HG03039 (cell line): ENCODE results near the gene CCDC187.

Source experiments
- ATAC-seq: cut with Tn5 transposase; IDR thresholded peaks from one replicate; pipeline ENCODE4 v1.9.1; 2021; ENCODE audit warnings: mild to moderate bottlenecking, moderate library complexity; ENCODE audit not compliant: unreplicated experiment

Gene CCDC187

GRCh38 chr9:136313111-136314055, 9.5 kb upstream of the CCDC187 start:
- ATAC-seq: no peak

DNA sequence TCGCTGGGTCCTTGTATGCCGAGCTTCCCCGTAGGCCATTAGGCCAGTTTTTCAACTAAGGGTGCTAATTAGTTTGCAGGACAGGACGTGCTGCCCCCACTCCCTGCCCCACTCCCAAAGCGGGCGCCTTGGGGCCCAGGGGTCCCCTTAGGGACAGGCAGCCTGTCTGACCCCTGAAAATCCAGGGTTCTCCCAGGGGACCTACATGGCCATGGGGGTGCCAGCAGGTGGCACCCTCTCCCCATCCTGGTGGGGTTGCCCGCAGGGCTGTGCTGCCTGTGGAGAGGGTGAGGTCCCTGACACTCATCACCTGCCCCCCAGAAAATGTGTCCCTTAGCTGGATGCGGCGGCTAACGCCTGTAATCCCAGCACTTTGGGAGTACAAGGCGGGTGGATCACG, 8.5 kb upstream of the CCDC187 start:
- ATAC-seq: no peak

- ATAC-seq: no peak
These were observed 8.1 kb upstream of the CCDC187 start for GRCh38 chr9:136312009-136312375.

DNA sequence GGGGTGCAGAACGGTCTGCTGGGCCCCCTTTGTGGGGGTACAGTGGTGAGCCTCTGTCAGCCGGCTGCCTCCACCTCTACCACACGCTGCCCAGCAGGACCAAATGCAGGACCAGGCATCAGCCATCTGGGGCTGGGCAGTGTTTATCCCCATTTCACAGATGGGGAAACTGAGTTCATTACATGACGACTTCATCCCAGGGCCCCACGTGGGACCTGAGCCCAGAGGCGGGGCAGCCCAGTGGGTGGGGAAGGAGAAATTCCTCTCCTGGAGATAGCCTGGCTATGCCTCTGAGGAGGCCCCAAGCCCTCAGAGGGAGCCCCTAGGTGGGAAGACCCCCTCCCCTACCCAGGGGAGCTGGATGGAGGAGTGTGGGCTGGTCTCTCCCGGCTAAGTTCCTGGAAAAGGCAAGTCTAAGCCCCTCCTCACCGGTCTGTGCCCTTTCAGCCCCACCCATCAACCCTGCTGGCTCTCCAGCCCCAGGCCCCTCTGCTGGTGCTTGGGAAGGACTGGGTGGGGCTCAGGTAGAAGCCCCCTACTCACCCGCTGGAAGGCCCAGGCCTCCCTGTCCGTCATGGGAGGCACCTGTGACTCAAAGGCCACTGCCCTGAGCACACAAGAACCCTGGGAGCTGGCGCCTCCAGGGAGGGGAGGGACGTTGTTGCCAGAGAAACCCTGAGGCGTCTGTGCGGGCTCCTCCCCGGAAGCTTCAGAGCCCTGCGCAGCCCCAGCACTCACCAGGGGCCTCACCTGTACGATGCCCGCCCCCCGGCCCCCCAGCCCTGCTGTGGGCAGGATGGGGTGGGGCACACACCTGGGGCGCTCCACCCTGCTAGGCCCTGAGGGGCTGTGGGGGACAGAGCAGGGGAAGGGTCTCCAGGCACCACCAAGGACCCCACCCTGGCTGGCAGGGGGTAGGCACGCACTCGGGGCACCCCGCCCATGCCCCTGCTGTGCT, 7.4 kb upstream of the CCDC187 start:
- no peak for ATAC-seq

GRCh38 chr9:136310273-136311030, 6.6 kb upstream of the CCDC187 start:
- no peak for ATAC-seq

DNA sequence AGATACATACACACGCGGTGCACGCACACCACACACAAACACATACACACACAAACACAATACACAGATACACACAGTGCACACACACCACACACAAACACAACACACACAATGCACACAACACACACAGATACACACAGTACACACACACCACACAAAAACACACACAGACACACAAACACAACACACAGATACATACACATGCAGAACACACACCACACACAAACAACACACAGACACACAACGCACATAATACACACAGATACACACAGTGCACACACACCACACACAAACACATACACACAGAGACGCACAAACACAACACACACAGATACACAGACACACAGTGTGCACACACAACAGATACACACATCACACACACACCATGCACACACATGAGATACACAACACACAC, 5.9 kb upstream of the CCDC187 start:
- no peak for ATAC-seq

DNA sequence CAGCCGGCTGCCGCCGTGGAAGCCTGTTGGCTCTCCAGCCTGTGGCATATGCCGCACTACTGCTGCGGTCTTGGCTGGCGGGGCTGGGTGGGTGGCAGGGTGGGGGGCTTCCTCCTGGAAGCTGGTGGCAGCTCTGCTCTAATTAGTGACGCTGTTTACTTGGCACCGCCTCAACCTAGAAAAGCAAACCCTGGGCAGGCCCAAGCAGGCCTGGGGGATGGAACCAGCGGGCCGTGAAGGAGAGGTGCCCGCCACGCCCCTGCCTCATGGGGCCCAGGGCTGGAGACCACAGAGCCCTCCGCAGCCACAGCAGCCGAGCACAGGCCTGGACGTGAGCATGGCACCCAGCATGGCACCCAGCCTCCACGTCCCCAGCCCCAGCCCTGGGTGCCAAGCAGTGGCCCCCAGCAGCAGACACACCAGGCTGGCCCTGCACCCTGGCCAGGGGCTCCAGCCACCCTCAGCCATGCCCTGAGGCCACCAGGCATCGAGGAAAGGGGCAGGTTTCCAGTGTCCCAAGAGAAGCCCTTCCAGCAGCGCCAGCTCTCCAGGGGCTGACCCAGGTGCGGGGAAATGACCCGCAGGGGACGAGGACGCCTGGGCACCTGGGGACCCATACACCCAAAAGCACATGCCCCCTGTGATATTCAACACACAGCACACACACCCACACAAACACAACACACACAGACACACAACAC, 5.4 kb upstream of the CCDC187 start:
- no peak for ATAC-seq

DNA sequence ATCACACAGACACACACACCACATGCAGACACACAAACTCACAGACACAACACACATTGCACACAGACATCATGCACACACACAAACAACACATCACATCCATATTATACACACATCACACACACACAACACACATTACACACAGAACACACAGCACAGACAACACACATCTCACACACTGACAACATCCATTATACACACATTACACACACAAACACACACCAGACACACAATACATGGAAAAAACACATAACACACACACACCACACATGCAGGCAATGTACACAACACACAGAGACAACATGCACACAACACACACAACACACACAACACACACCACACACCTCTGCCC, 4.8 kb upstream of the CCDC187 start:
- ATAC-seq: no peak

GRCh38 chr9:136308006-136308701, 4.3 kb upstream of the CCDC187 start:
- ATAC-seq: no peak

DNA sequence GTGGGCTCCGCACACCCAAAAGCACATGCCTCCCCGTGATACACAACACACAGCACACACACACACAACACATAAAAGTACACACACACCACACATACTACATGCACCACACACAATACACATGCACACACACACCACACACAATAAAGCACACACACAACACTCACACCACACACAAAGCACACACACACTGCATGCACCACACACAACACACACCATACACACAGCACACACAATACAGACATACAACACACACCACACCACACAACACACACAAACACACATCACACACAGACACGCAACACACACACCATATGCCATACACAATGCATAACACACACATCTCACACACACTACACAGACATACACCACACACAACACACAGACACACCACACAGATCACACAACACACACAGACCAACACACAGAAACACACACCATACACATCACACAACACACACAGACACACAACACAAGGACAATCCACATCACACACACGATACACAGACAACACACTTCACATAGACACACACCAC, 3.4 kb upstream of the CCDC187 start:
- ATAC-seq: no peak

GRCh38 chr9:136306211-136307208, 2.6 kb upstream of the CCDC187 start:
- no peak for ATAC-seq

DNA sequence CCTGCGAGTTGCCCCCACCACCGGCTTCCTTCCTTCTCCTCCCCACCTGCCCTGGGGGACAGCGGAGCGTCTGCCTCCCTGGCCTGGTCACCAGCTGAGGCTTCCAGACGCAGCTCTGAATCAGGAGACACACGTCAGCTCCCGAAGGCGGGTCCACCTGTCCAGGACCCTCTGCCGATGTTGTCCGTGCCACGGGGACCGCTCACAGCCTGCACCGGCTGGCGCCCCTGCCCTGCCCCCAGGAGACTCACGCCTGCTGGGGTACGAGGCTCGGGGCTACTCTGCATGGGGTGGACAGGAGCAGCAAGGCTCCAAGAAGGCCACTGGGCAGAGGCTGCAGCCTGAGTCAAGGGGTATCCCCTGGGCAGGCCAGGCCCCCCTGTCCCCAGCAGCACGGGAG, 1.9 kb upstream of the CCDC187 start:
- ATAC-seq: no peak

DNA sequence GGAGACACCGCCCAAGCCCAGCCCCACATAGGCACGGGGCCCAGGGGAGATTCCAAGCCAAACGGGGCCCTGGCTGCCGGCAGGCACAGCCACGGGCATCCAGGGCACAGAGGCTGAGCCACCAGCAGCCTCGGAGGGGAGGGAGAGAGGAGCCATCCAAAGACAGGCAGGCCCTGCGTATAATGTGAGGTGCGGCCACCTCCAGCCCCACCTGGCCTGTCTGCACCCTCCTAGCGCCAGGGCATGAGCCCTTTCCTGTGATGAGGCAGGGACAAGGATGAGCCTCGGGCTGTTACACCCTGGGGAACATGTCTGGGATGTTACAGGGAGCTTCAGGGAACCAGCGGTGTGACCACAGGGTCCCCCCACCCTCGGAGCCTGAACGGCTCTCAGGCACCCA, 1.1 kb upstream of the CCDC187 start:
- no peak for ATAC-seq

DNA sequence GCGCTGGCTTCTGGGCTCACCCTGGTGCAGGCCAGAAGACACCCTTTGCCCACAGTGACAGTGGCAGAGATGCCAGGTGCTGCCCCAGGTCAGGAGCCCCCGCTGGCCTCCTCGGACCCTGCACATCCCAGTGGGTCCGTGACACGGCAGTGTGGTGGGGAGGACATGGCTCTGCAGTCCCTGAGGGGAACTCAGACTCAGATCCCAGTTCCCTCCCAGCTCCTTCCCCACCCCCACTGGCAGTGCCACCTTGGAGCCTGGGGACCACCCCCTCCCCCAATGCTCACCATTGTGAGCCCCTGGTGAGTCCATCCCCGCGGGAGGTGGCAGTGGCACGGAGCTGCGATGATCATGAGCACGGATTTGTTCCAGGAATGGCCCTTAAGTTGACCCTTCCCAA, 562 bp upstream of the CCDC187 start:
- no peak for ATAC-seq

DNA sequence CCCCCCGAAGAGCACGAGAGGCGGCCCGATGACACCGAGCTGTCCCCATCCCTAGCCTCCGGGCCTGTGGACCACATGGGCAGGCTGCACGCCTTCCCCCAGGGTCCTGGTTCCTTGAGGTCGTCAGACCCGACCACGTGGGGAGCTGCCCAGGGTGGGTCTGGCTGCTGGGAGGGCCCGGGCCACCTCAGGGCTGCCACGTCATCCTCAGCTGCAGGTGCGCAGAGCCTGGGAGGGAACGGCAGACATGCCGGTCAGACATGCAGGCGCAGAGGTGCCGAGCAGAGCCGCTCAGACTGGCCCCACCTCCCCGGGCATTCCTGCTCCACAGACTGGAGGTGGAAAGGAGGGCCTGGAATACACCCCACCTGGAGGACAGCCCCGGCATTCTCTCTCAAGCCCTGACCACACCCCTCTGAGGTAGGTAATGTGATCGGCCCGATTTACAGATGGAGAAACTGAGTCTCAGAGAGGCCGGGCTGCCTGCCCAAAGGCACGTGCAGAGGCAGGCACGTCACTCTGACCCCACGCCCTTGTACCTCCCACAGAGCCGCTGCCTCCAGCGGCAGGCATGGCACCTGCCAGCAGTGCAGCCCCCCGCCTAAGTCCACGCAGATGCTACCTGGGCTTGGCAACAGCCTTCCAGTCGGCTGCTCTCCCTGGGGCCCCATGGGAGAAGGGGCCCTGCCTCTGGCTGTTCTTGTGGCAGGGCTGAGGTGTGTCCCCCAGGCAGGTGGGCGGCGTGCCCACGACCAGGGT, 649 bp downstream of the CCDC187 start:
- ATAC-seq: no peak

- ATAC-seq: no peak
These were observed 1.4 kb downstream of the CCDC187 start for GRCh38 chr9:136302527-136302926.

DNA sequence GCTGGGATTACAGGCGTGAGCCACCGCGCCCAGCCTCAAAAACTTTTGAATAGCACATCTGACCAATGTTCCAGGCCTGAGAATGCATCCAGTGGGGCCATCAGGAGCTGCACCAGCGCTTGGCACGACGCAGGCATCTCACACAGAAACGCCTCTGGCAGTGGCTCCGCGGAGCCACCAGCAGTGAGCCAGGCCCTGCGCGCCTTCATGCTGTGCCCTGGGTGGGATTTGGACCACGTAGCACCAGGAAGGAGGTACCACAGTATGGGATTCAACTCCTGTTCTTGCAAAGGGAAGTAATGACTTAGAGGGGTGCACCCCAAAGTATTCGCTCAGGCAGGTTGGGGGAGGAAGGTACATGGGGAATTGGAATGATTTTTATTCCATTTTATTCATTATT, 3.0 kb downstream of the CCDC187 start:
- no peak for ATAC-seq
